GM21360 (cell line): ENCODE results near the gene ETDC.

Experiments used
- ATAC-seq: cut with Tn5 transposase; IDR thresholded peaks from one replicate; pipeline ENCODE4 v1.9.1; 2021; ENCODE audit warnings: mild to moderate bottlenecking, moderate library complexity; ENCODE audit not compliant: unreplicated experiment

Gene ETDC

GRCh38 chrX:135345107-135345589 is 35.9 kb downstream of the ETDC start:
- ATAC-seq, result no peak

- no peak for ATAC-seq
Observed at GRCh38 chrX:135346975-135347374, 37.7 kb downstream of the ETDC start.

GRCh38 chrX:135347381-135348016 is 38.2 kb downstream of the ETDC start:
- no peak for ATAC-seq

- ATAC-seq, result no peak
Observed at GRCh38 chrX:135354288-135354687, 45.0 kb downstream of the ETDC start.
